OCI-LY1 (cell line): ENCODE data around the gene CXCR2.

Experiments used
- CTCF ChIP-seq: fragments of 200-600 bp; sonication (generic), shearing (Covaris generic); IDR thresholded peaks from 2 replicates; pipeline ENCODE4 v1.5.1; 2017; ENCODE audit warnings: mild to moderate bottlenecking, antibody characterized with exemption, low read length, moderate library complexity, mixed read lengths
- EZH2 ChIP-seq: fragments of 200-600 bp; sonication (generic), shearing (Covaris generic); IDR thresholded peaks from 2 replicates; pipeline ENCODE4 v1.8.0; 2017; ENCODE audit warnings: borderline replicate concordance, mixed run types, mild to moderate bottlenecking, antibody characterized with exemption, low read length, moderate library complexity, mixed read lengths

- TF ChIP-seq EZH2, result no peak
- TF ChIP-seq CTCF, result no peak
Measured at GRCh38 chr2:218079943-218080913, 45.6 kb upstream of the CXCR2 start.
